CD4-positive, CD25-positive, alpha-beta regulatory T cell (primary cell): ENCODE data around the gene ZHX3. TPM values are rescaled to one million over a fixed set of nuclear protein-coding genes. Genes with fewer than 3 reads are reported as not detected.
"Not testable (repeated sequence)": the region's sequence is repeated elsewhere in the genome, so short reads cannot be mapped to it uniquely, and the experiment has no call there.

Experiments
- ATAC-seq, 2 donors: fragments of 150-1000 bp; cut with Tn5 transposase; one replicate each; pipeline ENCODE4 v1.10.0; 2021; ENCODE audit warnings: low read depth in 2 of 2, moderate number of reproducible peaks in 2 of 2, moderate library complexity in 1 of 2
- DNase-seq, 3 donors: peaks; one replicate each; pipeline versions ENCODE4 v3.0.0 to v3.0.0-alpha.2; 2012 to 2022; ENCODE audit warnings: mixed read lengths in 1 of 3
- H3K27ac ChIP-seq: one replicate; pipeline ENCODE4 v1.7.0; 2013; ENCODE audit warnings: mild to moderate bottlenecking, low read length; ENCODE audit not compliant: insufficient read depth, poor library complexity, severe bottlenecking
- H3K27me3 ChIP-seq: one replicate; pipeline ENCODE4 v1.7.0; 2013; ENCODE audit warnings: low read length; ENCODE audit not compliant: control insufficient read depth, insufficient read depth
- H3K36me3 ChIP-seq: one replicate; pipeline ENCODE4 v1.7.0; 2013; ENCODE audit warnings: mild to moderate bottlenecking, low read length, moderate library complexity; ENCODE audit not compliant: control insufficient read depth, insufficient read depth
- H3K4me1 ChIP-seq: 2 replicates; pipeline ENCODE4 v1.7.0; 2013; ENCODE audit warnings: mild to moderate bottlenecking, low read length; ENCODE audit not compliant: insufficient read depth, control insufficient read depth, poor library complexity, severe bottlenecking
- H3K4me3 ChIP-seq: one replicate; pipeline ENCODE4 v1.7.0; 2013; ENCODE audit warnings: low read depth, mild to moderate bottlenecking, low read length, moderate library complexity
- H3K9me3 ChIP-seq, 2 experiments: 1 replicate in 1 of 2; 2 replicates in 1 of 2; pipeline ENCODE4 v1.7.0; 2013; ENCODE audit warnings: low read length in 2 of 2, mild to moderate bottlenecking in 1 of 2, moderate library complexity in 1 of 2; ENCODE audit not compliant: control insufficient read depth in 2 of 2
- H3K27ac Mint-ChIP-seq, 3 donors: one replicate each; pipeline ENCODE4 v1.8.0; 2020 to 2022; ENCODE audit warnings: mild to moderate bottlenecking in 3 of 3, mixed read lengths in 3 of 3, moderate library complexity in 2 of 3
- H3K27me3 Mint-ChIP-seq: one replicate; pipeline ENCODE4 v1.8.0; 2022; ENCODE audit warnings: mild to moderate bottlenecking, mixed read lengths
- H3K36me3 Mint-ChIP-seq: one replicate; pipeline ENCODE4 v1.8.0; 2020; ENCODE audit warnings: mixed read lengths
- H3K4me1 Mint-ChIP-seq, 4 donors: one replicate each; pipeline ENCODE4 v1.8.0; 2020 to 2022; ENCODE audit warnings: mixed read lengths in 4 of 4, mild to moderate bottlenecking in 1 of 4
- H3K4me3 Mint-ChIP-seq, 4 donors: one replicate each; pipeline ENCODE4 v1.8.0; 2020 to 2022; ENCODE audit warnings: mild to moderate bottlenecking in 4 of 4, mixed read lengths in 4 of 4, moderate library complexity in 3 of 4
- H3K9me3 Mint-ChIP-seq, 7 donors: one replicate each; pipeline ENCODE4 v1.8.0; 2020 to 2022; ENCODE audit warnings: mixed read lengths in 7 of 7, mild to moderate bottlenecking in 3 of 7, moderate library complexity in 2 of 7
- polyA plus RNA-seq, 4 donors: library from polyadenylated mRNA; unstranded; fragments of 300-500 nt; fragmentation: Illumina TruSeq; gene quantifications; one replicate each; pipeline ENCODE4 v1.2.3, GENCODE V29; 2021
- total RNA-seq: library from RNA; stranded (reverse); gene quantifications from one replicate; pipeline ENCODE4 v1.2.3, GENCODE V29; 2022

Gene ZHX3
- total and polyA plus RNA-seq, 5 donors from 2014 or later: 0.42 to 8.8 (median 2.9) TPM

GRCh38 chr20:41135888-41136679 lies 181.4 kb downstream of the ZHX3 start:
- DNase-seq (no peak), ATAC-seq (no peak)
- peaks cover 6% of the 10 kb centered on the region for H3K27me3 Mint-ChIP-seq
- Histone ChIP-seq H3K4me3 (peak overlapping the region; percentile 53), H3K27me3 (no peaks in the 10 kb centered on the region), H3K36me3 (no peaks in the 10 kb centered on the region), H3K4me1 (peaks cover 63% of the 10 kb centered on the region), H3K27ac (peak overlapping the region; percentile 84), H3K9me3 (no peaks in the 10 kb centered on the region)
- peak overlapping the region; percentile 86 to 93 (median 93) for H3K27ac Mint-ChIP-seq
- peaks cover 5% of the 10 kb centered on the region for H3K36me3 Mint-ChIP-seq
- H3K4me1 Mint-ChIP-seq: peaks cover 29 to 61% (median 49%) of the 10 kb centered on the region in 4 donors
- H3K4me3 Mint-ChIP-seq: peak overlapping the region; percentile 85 to 96 (median 93)
- no peaks in the 10 kb centered on the region for H3K9me3 Mint-ChIP-seq

- H3K4me3 Mint-ChIP-seq: peak overlapping the region; percentile 85 to 96 (median 93)
- H3K9me3 ChIP-seq: no peaks in the 10 kb centered on the region
- peaks cover 56% of the 10 kb centered on the region for H3K4me1 ChIP-seq
- peaks cover 3% of the 10 kb centered on the region for H3K36me3 Mint-ChIP-seq
- H3K4me1 Mint-ChIP-seq: peaks cover 23 to 54% (median 43%) of the 10 kb centered on the region in 4 donors
- H3K27me3 Mint-ChIP-seq: peaks cover 6% of the 10 kb centered on the region
- peak overlapping the region; percentile 84 for H3K27ac ChIP-seq
- ATAC-seq (peak; percentile 18 to 22), DNase-seq (peak; percentile 52 to 74 (median 61))
- no peaks in the 10 kb centered on the region for H3K9me3 Mint-ChIP-seq
- peak overlapping the region; percentile 32 for H3K4me3 ChIP-seq
- peak overlapping the region; percentile 74 to 87 (median 86) for H3K27ac Mint-ChIP-seq
- H3K27me3 ChIP-seq: no peaks in the 10 kb centered on the region
- no peaks in the 10 kb centered on the region for H3K36me3 ChIP-seq
These were observed 182.2 kb downstream of the ZHX3 start for GRCh38 chr20:41135187-41135887.

GRCh38 chr20:41134362-41135186 lies 183.0 kb downstream of the ZHX3 start:
- peak overlapping the region; percentile 74 to 87 (median 86) for H3K27ac Mint-ChIP-seq
- H3K4me3 Mint-ChIP-seq: peak overlapping the region; percentile 15 to 92 (median 62)

DNA sequence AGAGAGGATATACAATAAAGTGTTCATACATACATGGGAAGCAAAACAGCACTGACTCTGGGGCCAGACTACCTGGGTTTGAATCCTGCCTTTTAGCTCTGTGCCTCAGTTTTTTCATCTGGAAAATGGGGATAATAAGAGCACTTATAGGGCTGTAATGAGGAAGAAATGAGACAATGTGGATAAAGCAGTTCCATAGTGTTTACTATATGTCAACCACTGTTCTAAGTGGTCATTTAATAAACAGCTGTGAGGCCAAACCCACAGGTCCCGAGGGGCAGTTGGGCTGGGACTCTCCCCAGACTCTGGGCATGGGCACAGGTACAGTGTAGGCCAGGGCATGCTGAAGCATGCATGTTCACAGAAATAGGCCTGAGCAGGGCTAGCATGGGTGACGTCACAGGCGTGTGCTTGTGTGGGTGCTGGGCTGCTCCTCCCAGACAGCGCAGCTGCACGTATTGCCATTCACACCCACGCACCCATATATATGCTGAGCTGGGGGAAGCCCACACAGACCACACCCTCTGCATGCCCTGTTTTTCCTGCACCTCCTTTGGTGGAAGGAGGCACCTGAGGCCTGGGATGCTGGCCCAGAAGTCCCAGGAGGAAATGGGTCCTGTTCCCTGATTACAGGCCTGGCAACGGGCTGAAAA lies 183.7 kb downstream of the ZHX3 start:
- peak overlapping the region; percentile 85 to 87 (median 86) for H3K27ac Mint-ChIP-seq
- peaks cover 6% of the 10 kb centered on the region for H3K27me3 Mint-ChIP-seq
- no peaks in the 10 kb centered on the region for H3K36me3 ChIP-seq
- H3K36me3 Mint-ChIP-seq: peaks cover 5% of the 10 kb centered on the region
- H3K4me1 ChIP-seq: peaks cover 41% of the 10 kb centered on the region
- peaks cover 21 to 45% (median 33%) of the 10 kb centered on the region in 4 donors for H3K4me1 Mint-ChIP-seq
- peak overlapping the region in 3 of 4 donors; percentile 24 to 85 (median 30) for H3K4me3 Mint-ChIP-seq
- H3K27me3 ChIP-seq: no peaks in the 10 kb centered on the region
- no peak overlapping the region for H3K4me3 ChIP-seq
- H3K27ac ChIP-seq: peak overlapping the region; percentile 74
- ATAC-seq (peak; percentile 17 to 38), DNase-seq (peak; percentile 68 to 87 (median 70))
- H3K9me3 ChIP-seq: no peaks in the 10 kb centered on the region
- H3K9me3 Mint-ChIP-seq: no peaks in the 10 kb centered on the region

More at GRCh38 chr20:41134362-41135186, 183.0 kb downstream of the ZHX3 start:
- Histone ChIP-seq H3K36me3 (no peaks in the 10 kb centered on the region), H3K27ac (peak overlapping the region; percentile 74), H3K9me3 (no peaks in the 10 kb centered on the region), H3K4me3 (peak overlapping the region; percentile 32), H3K4me1 (peaks cover 48% of the 10 kb centered on the region), H3K27me3 (no peaks in the 10 kb centered on the region)
- H3K9me3 Mint-ChIP-seq: no peaks in the 10 kb centered on the region
- DNase-seq: no peak
- peaks cover 6% of the 10 kb centered on the region for H3K27me3 Mint-ChIP-seq
- peaks cover 5% of the 10 kb centered on the region for H3K36me3 Mint-ChIP-seq
- H3K4me1 Mint-ChIP-seq: peaks cover 23 to 48% (median 35%) of the 10 kb centered on the region in 4 donors
- no peak for ATAC-seq

DNA sequence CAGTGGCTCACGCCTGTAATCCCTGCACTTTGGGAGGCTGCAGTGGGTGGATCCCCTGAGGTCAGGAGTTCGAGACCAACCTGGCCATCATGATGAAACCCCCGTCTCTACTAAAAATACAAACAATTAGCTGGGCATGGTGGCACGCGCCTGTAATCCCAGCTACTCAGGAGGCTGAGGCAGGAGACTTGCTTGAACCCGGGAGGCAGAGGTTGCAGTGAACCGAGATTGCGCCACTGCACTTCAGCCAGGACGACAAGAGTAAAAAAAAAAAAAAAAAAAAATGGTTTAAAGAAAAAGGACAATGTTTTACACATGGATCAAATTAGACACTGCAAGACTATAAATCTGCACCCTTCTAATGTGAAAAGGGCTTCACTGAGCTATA lies 185.1 kb downstream of the ZHX3 start:
- not testable (repeated sequence) for H3K36me3 Mint-ChIP-seq
- H3K27ac Mint-ChIP-seq: peak overlapping the region in 2 of 3 donors; percentile 46 to 86

GRCh38 chr20:41131594-41132387 lies 185.7 kb downstream of the ZHX3 start:
- H3K27ac ChIP-seq: no peak overlapping the region
- H3K4me3 ChIP-seq: no peak overlapping the region
- H3K4me3 Mint-ChIP-seq: peak overlapping the region in 2 of 4 donors; percentile 10 to 85
- no peaks in the 10 kb centered on the region for H3K9me3 ChIP-seq
- H3K4me1 Mint-ChIP-seq: peaks cover 21 to 45% (median 33%) of the 10 kb centered on the region in 4 donors
- DNase-seq (no peak), ATAC-seq (no peak)
- peaks cover 6% of the 10 kb centered on the region for H3K27me3 Mint-ChIP-seq
- H3K27ac Mint-ChIP-seq: peak overlapping the region; percentile 2 to 82 (median 13)
- H3K36me3 Mint-ChIP-seq: peaks cover 8% of the 10 kb centered on the region
- H3K36me3 ChIP-seq: no peaks in the 10 kb centered on the region
- peaks cover 31% of the 10 kb centered on the region for H3K4me1 ChIP-seq
- H3K27me3 ChIP-seq: no peaks in the 10 kb centered on the region
- H3K9me3 Mint-ChIP-seq: peaks cover 0 to 2% (median 0%) of the 10 kb centered on the region in 7 donors

More for the DNA sequence above, 185.1 kb downstream of the ZHX3 start:
- not testable (repeated sequence) for H3K27me3 ChIP-seq, DNase-seq, H3K9me3 Mint-ChIP-seq, H3K4me3 ChIP-seq, H3K27ac ChIP-seq, ATAC-seq, H3K27me3 Mint-ChIP-seq, H3K36me3 ChIP-seq, H3K9me3 ChIP-seq
- peaks cover 31% of the 10 kb centered on the region for H3K4me1 ChIP-seq
- H3K4me1 Mint-ChIP-seq: peaks cover 21 to 45% (median 33%) of the 10 kb centered on the region in 4 donors
- peak overlapping the region in 1 of 4 donors; percentile 85 for H3K4me3 Mint-ChIP-seq
